22Rv1 (cell line): ENCODE data around the gene PYDC1.

Experiments used
- ZFX ChIP-seq: fragments of 450-650 bp; IDR thresholded peaks from 2 replicates; pipeline ENCODE4 v1.6.1; 2017; ENCODE audit warnings: antibody characterized with exemption, borderline replicate concordance
- TF ChIP-seq, protein P1 (sequence below): fragments of 450-650 bp; IDR thresholded peaks from 2 replicates; pipeline ENCODE4 v1.5.1; 2017; ENCODE audit warnings: mild to moderate bottlenecking

DNA sequence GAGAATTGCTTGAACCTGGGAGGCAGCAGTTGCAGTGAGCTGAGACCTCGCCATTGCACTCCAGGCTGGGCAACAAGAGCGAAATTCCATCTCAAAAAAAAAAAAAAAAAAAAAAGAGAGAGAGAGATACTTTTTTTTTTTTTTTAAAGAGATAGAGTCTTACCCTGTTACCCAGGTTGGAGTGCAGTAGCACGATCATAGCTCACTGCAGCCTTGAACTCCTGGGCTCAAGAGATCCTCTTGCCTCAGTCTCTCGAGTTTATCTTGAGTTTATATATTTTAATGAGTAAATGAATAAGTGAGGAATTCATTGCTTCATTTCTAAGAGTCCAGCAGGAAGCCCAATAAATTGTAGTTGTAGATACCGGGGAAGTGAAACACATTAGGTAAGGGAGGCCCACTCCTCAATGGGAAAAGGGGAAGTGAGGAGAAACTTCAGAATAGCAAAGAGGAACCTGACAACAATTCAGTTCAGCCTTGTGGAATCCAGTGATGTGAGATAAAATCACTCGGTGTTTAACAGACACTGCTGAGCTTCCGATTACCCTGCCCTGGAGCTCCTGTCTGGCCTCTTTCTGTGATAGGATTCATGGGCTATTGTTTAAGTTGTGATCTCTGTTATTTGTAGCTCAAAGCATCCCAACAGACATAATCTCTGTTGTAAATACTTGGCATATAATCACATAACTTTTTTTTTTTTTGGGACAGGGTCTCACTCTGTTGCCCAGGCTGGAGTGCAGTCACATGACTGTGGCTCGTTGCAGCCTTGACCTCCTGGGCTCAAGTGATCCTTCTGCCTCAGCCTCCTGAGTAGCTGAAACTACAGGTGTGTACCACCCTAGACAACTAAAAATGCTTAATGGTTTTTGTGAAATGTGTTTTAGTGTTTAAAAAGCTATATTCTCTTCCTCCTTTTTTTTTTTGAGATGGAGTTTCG lies 27.1 kb upstream of the PYDC1 start:
- TF ChIP-seq, protein P1, sequence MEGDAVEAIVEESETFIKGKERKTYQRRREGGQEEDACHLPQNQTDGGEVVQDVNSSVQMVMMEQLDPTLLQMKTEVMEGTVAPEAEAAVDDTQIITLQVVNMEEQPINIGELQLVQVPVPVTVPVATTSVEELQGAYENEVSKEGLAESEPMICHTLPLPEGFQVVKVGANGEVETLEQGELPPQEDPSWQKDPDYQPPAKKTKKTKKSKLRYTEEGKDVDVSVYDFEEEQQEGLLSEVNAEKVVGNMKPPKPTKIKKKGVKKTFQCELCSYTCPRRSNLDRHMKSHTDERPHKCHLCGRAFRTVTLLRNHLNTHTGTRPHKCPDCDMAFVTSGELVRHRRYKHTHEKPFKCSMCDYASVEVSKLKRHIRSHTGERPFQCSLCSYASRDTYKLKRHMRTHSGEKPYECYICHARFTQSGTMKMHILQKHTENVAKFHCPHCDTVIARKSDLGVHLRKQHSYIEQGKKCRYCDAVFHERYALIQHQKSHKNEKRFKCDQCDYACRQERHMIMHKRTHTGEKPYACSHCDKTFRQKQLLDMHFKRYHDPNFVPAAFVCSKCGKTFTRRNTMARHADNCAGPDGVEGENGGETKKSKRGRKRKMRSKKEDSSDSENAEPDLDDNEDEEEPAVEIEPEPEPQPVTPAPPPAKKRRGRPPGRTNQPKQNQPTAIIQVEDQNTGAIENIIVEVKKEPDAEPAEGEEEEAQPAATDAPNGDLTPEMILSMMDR, result no peak
- no peak for TF ChIP-seq ZFX
